ENCODE results near the gene MSX1.

- TF ChIP-seq CTCF (IDR thresholded peaks at IDR 0.05) = no peak
- TF ChIP-seq POLR2A (IDR thresholded peaks at IDR 0.05) = no peak
These were observed 3.1 kb upstream of the MSX1 start for GRCh38 chr4:4856071-4857000.

Data from testis (tissue), 2 donors.